K562 (cell line): Measurements from ENCODE around the gene RASGRP4. TPM values are rescaled to one million over a fixed set of nuclear protein-coding genes. Genes with fewer than 3 reads are reported as not detected.

Source experiments
- BHLHE40 ChIP-seq: IDR thresholded peaks from 2 replicates; pipeline ENCODE4 v1.6.1; 2011; ENCODE audit warnings: low read length, improper control_type of control experiment
- CEBPB ChIP-seq: fragments of 450-650 bp; IDR thresholded peaks from 2 replicates; pipeline ENCODE4 v1.6.1; 2016; ENCODE audit warnings: missing genetic modification characterization, missing compliant biosample characterization
- CTCF ChIP-seq, 3 experiments: IDR thresholded peaks in 2 of 3; conservative IDR thresholded peaks in 1 of 3; 2 replicates each; pipeline ENCODE4 v1.5.1; 2011 to 2012; ENCODE audit warnings: low read length in 3 of 3, mild to moderate bottlenecking in 3 of 3, control low read depth in 2 of 3, improper control_type of control experiment in 1 of 3, inconsistent platforms in 1 of 3, low read depth in 1 of 3, mixed read lengths in 1 of 3, moderate library complexity in 1 of 3; ENCODE audit not compliant: insufficient read depth in 2 of 3
- GTF2F1 ChIP-seq: IDR thresholded peaks from 2 replicates; pipeline ENCODE4 v1.6.1; 2011; ENCODE audit warnings: low read depth, low read length, improper control_type of control experiment
- JUND ChIP-seq, 2 experiments: IDR thresholded peaks; 2 replicates in 1 of 2; 3 replicates in 1 of 2; pipeline ENCODE4 v1.6.1; 2011; ENCODE audit warnings: borderline replicate concordance in 2 of 2, low read depth in 2 of 2, low read length in 2 of 2, improper control_type of control experiment in 1 of 2, missing biosample characterization in 1 of 2, missing genetic modification characterization in 1 of 2, missing genetic modification reagents in 1 of 2
- MXI1 ChIP-seq: IDR thresholded peaks from 2 replicates; pipeline ENCODE4 v1.6.1; 2011; ENCODE audit warnings: low read depth, mild to moderate bottlenecking, improper control_type of control experiment, low read length
- NCOA1 ChIP-seq: fragments of 450-650 bp; IDR thresholded peaks from 2 replicates; pipeline ENCODE4 v1.6.1; 2016; ENCODE audit warnings: low read depth
- PML ChIP-seq: IDR thresholded peaks from 2 replicates; pipeline ENCODE4 v1.6.1; 2012; ENCODE audit warnings: low read length, inconsistent platforms
- PRDM10 ChIP-seq: fragments of 450-650 bp; IDR thresholded peaks from 2 replicates; pipeline ENCODE4 v1.6.1; 2018; ENCODE audit not compliant: partially characterized antibody
- ZBTB26 ChIP-seq: fragments of 450-650 bp; formaldehyde crosslinking; IDR thresholded peaks from 2 replicates; pipeline ENCODE4 v1.4.0; 2022; ENCODE audit warnings: missing genetic modification characterization
- ZNF224 ChIP-seq: sonication (generic); formaldehyde crosslinking; IDR thresholded peaks from 2 replicates; pipeline ENCODE4 v1.8.0; 2022; ENCODE audit warnings: mild to moderate bottlenecking, missing genetic modification reagents
- polyA plus RNA-seq, 8 experiments: library from polyadenylated mRNA; depleted of rRNA in 4 of 8; stranded (reverse) in 5 of 8; unstranded in 3 of 8; fragments of >200 nt; fragmentation: Nextera tagmentation in 2 of 8; fragmentation: Illumina TruSeq in 1 of 8; extraction: Ambion mirVana in 2 of 8; extraction: Trizol in 1 of 8; gene quantifications; 2 replicates each; pipeline versions ENCODE4 v1.2.1 to v1.2.3, GENCODE V29; 2011 to 2014; ENCODE audit warnings: inconsistent platforms in 1 of 8, missing spikeins in 1 of 8
- total RNA-seq, 7 experiments: library from RNA; depleted of rRNA in 6 of 7; stranded (reverse); fragments of >200 nt in 6 of 7; fragmentation: Illumina TruSeq in 2 of 7; extraction: Trizol in 2 of 7; gene quantifications; 2 replicates each; pipeline versions ENCODE4 v1.2.1 to v1.2.3, GENCODE V29; 2011 to 2021; ENCODE audit warnings: low replicate concordance in 1 of 7
- TF ChIP-seq, protein P1 (sequence below): fragments of 450-650 bp; IDR thresholded peaks from 2 replicates; pipeline ENCODE4 v1.6.1; 2016; ENCODE audit warnings: mild to moderate bottlenecking
- TF ChIP-seq, protein P2 (sequence below): fragments of 250-450 bp; sonication (Bioruptor Pico); IDR thresholded peaks from 2 replicates; pipeline ENCODE4 v1.8.0; 2021; ENCODE audit warnings: borderline replicate concordance, mild to moderate bottlenecking, moderate library complexity; ENCODE audit not compliant: poor library complexity, severe bottlenecking
- TF ChIP-seq, protein P3 (sequence below): fragments of 450-650 bp; formaldehyde crosslinking; IDR thresholded peaks from 2 replicates; pipeline ENCODE4 v1.4.0; 2020; ENCODE audit warnings: mild to moderate bottlenecking, moderate library complexity

The RASGRP4 gene
- total and polyA plus RNA-seq, 9 of the 15 experiments (the other 6 are each of a cell fraction or from before 2014, with no cell fraction given): 0.39 to 4.6 (median 3.8) TPM

DNA sequence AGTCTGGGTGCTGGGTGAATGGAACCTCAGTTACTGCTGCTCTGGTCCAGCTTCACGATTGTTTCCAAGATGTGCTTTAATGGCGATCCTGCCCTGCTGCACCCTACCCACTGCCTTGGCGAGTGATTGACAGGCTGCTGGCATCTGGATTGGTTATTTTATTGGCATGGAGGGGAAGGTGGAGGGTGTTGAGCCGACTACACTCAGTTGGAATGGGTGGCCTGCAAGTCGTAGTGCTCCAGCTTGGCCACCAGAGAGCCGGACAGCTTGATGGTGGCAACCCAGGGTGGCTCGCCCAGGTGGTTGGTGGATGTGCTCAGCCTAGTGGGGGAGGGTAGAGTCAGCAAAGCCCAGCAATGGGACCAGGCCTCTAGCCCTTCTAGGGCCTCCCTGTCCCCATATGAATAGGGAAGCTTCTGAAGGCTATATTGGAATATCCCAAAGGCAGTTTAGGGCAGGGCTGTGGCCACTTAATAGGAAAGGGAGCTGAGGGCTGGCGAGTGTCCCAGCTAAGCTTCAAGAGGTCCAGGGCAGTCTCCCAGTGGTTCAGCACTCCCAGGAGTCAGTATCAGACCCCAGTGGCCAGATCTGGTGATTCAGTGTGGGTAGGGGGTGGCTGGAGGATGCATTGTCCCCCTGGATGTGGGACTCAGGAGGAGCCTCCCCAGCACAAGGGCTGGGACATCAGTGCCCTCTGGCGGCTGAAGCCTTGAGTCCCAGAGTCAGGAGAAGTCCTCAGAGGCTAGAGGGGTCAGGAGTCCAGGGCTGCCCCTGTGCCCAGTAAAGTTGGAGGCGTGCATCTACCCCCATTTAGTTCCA is 41.6 kb downstream of the RASGRP4 start (continued):
- TF ChIP-seq, protein P1, sequence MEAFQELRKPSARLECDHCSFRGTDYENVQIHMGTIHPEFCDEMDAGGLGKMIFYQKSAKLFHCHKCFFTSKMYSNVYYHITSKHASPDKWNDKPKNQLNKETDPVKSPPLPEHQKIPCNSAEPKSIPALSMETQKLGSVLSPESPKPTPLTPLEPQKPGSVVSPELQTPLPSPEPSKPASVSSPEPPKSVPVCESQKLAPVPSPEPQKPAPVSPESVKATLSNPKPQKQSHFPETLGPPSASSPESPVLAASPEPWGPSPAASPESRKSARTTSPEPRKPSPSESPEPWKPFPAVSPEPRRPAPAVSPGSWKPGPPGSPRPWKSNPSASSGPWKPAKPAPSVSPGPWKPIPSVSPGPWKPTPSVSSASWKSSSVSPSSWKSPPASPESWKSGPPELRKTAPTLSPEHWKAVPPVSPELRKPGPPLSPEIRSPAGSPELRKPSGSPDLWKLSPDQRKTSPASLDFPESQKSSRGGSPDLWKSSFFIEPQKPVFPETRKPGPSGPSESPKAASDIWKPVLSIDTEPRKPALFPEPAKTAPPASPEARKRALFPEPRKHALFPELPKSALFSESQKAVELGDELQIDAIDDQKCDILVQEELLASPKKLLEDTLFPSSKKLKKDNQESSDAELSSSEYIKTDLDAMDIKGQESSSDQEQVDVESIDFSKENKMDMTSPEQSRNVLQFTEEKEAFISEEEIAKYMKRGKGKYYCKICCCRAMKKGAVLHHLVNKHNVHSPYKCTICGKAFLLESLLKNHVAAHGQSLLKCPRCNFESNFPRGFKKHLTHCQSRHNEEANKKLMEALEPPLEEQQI: no peak
- no peak for TF ChIP-seq ZNF224 (CRISPR knock-in tag)
- no peak for TF ChIP-seq JUND (IDR thresholded peaks at IDR 0.05; ENCODE audit: borderline replicate concordance, low read depth, low read length)
- TF ChIP-seq JUND (tag; IDR thresholded peaks at IDR 0.05; ENCODE audit: borderline replicate concordance, low read depth, low read length): no peak
- TF ChIP-seq CEBPB (tag): no peak
- TF ChIP-seq CTCF (IDR thresholded peaks at IDR 0.05 in 2 of 3, conservative IDR thresholded peaks at IDR 0.05 in 1 of 3; ENCODE audit: insufficient read depth in 2 of 3, low read depth in 1 of 3, low read length in 3 of 3): peak; percentile 57 to 68 (median 62)
- TF ChIP-seq PRDM10: peak; percentile 95
- TF ChIP-seq GTF2F1: no peak
- TF ChIP-seq, protein P2, sequence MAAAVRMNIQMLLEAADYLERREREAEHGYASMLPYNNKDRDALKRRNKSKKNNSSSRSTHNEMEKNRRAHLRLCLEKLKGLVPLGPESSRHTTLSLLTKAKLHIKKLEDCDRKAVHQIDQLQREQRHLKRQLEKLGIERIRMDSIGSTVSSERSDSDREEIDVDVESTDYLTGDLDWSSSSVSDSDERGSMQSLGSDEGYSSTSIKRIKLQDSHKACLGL (CRISPR knock-in tag): no peak
- TF ChIP-seq NCOA1: no peak
- TF ChIP-seq PML: no peak
- no peak for TF ChIP-seq BHLHE40
- TF ChIP-seq ZBTB26 (CRISPR knock-in tag): no peak
- TF ChIP-seq, protein P3, sequence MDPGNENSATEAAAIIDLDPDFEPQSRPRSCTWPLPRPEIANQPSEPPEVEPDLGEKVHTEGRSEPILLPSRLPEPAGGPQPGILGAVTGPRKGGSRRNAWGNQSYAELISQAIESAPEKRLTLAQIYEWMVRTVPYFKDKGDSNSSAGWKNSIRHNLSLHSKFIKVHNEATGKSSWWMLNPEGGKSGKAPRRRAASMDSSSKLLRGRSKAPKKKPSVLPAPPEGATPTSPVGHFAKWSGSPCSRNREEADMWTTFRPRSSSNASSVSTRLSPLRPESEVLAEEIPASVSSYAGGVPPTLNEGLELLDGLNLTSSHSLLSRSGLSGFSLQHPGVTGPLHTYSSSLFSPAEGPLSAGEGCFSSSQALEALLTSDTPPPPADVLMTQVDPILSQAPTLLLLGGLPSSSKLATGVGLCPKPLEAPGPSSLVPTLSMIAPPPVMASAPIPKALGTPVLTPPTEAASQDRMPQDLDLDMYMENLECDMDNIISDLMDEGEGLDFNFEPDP (CRISPR knock-in tag): no peak
- TF ChIP-seq MXI1: no peak
